Measurements from ENCODE around the gene STPG2.

GRCh38 chr4:97819294-97819693, 324.0 kb downstream of the STPG2 start:
- no peak for TF ChIP-seq GATA2 (IDR thresholded peaks at IDR 0.05; ENCODE audit: low read depth, low read length)
- TF ChIP-seq GATA3 (IDR thresholded peaks at IDR 0.05; ENCODE audit: low read depth, low read length): no peak

Data from SH-SY5Y (cell line).